HTR-8/SVneo (cell line): ENCODE results near the gene PLET1.
"Not testable (repeated sequence)": the region's sequence is repeated elsewhere in the genome, so short reads cannot be mapped to it uniquely, and the experiment has no call there.

Source experiments
- DNase-seq: peaks from one replicate; pipeline ENCODE4 v3.0.0; 2011; ENCODE audit warnings: low spot score, mixed read lengths; ENCODE audit not compliant: insufficient read length
- FAIRE-seq: peaks from 2 replicates; lab custom pipeline; 2011; peaks lifted over from hg19 to GRCh38; lab: Jason Lieb, UNC

PLET1 gene

DNA sequence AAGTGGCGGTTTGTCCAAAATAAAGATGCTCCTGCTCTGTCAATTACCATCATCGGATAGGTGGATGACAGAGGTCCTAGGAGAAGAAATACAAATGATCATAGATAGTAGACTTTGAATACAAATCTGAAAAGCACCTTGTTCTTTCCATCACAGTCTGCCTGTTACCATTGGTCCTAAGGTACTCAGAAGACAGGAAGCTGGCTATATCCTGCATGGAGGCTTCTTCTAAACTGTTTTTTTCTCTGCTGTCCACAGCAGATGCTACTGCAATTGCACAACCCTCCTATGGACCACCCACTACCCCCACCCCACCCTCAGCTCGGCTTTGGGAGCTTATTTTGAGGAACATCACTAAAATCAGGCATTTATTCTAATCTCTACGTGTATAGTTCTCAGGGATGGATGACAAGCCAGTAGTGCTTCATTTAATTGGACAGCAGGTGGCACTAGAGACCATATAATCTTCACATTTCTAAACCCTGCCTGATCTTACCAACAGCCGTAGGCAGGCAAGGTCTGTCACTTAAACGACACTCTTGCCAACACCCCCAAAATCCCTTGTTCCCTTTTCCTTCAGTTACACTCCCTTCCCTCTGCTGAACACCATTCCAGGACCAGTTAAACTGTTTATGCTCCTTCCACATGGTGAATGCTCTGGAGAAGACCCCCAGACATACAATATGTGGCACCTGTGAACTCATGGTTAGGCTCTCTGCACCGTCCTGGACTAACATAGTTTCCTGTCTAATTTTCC is 41.0 kb downstream of the PLET1 start:
- FAIRE-seq (peak; percentile 98), DNase-seq (peak; percentile 88)

DNA sequence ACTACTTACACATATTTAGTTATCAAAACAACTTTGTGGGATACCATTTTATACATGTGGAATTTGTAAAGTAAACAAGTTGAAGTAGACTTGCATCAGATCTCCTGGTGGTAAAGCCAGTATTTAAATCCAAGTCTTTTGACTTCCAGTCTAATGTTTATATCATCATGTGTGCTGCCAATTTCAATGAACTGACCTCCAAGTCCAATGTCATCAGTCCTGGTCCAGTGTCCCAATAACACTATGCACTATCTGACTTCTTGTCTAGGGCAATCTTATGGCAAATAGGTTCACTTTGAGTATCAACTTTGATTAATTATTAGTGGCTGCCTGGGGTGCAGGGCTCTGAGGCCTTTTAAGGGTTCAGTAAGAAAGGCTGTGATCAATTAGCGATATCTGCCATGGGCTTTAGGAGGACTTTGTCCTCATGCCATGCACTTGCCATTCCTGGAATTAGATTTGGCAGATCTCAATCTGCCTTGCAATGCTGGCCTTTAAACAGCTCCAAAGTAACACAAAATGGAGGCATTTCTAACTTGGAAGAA is 44.0 kb downstream of the PLET1 start:
- DNase-seq: no peak
- FAIRE-seq: peak; percentile 76

DNA sequence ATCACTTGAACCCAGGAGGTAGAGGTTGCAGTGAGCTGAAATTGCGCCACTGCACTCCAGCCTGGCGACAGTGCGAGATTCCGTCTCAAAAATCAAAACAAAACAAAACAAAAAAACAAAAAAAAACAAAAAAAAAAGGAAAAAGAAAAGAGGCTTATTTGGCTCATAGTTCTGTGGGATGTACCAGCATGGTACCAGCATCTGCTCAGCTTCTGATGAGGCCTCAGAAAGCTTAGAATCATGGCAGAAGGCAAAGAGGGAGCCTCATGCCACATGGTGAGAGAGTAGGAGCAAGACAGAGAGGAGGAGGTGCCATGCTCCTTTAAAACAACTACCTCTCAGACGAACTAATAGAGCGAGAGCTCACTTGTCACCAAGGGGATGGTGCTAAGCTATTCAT is 45.0 kb downstream of the PLET1 start:
- FAIRE-seq (peak; percentile 42), DNase-seq (no peak)

DNA sequence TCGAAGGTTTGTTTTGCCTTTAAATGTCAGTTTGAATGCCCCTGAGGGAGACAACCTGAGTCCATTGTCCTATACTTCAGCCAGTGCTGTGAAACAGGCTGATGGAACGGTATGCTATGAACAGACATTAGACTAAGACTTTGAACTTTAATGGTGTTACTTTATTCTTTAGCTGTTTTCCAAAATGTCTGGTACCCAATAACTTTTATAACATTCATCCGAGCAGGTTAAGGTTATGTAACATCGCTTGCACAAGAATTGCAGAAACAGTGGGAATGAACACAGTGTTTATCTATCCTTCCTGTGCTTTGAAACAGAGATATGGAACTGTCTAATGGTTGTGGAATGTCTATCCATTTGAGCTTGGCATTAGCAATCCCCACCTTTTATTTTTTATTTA is 46.9 kb downstream of the PLET1 start:
- no peak for DNase-seq

DNA sequence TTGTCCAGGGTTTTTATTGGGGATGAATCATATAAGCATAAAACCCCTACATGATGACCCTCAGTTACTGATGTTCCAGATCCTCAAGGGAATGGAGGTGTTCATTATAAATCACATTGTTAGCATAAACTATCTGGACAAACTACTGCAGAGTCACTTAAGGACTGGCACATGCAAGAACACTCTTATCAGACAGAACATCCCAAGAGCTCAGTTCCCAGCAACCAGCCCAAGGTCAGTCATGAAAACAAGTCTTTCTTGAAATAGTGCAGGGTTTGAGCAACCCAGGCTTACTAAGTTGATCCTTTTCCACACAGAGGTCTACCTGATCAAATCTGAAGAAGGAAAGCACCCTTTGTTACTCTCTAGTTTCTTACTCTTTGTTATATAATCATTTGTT is 48.0 kb downstream of the PLET1 start:
- DNase-seq (no peak), FAIRE-seq (no peak)

More for the DNA sequence above, 46.9 kb downstream of the PLET1 start:
- peak; percentile 73 for FAIRE-seq

DNA sequence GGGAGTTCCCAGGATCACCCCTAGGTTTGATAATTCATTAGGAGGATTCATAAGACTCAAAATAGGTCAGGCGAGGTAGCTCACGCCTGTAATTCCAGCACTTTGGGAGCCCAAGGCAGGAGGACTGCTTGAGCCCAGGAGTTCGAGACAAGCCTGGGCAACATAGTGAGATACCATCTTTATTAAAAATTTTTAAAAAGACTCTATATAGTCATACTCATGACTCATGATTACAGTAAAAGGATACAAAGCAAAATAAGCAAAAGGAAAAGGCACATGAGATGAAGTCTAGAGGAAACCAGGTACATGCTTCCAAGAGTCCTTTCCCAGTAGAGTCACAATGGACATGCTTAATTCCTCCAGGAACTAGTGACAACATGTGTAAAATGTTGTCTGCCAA is 48.4 kb downstream of the PLET1 start:
- peak; percentile 62 for FAIRE-seq
- DNase-seq: no peak

DNA sequence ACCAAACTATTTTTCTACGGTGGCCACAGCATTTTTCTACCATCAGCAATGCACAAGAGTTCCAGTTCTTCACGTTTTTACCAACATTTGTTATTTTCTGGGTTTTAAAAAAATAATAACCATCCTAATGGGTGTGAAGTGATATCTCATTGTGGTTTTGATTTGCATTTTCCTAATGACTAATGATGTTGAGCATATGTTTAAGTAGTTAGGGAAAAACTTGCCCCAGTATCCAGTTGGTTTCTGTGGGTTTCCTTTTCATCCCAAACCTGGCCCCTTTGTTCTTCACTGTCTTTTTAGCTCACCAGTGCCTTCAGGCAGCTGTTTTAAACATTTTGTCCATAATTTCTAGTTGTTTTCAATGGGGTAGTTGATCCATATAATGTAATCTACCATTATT is 49.1 kb downstream of the PLET1 start:
- no peak for DNase-seq
- FAIRE-seq: no peak

DNA sequence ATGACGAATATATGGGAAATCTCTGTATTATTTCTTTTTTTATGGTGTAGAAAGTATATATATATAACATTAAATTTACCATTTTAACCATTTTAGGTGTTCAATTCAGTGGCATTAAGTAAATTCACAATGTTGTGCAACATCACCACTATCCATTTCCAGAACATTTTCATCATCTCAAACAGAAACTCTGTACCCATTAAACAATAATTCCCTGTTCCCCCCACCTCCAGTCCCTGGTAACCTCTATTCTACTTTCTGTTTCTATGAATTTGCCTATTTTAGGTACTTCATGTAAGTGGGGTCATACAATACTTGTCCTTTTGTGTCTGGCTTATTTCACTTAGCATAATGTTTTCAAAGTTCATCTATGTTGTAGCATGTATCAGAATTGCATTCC is 49.8 kb downstream of the PLET1 start:
- peak; percentile 9 for FAIRE-seq
- DNase-seq: no peak

DNA sequence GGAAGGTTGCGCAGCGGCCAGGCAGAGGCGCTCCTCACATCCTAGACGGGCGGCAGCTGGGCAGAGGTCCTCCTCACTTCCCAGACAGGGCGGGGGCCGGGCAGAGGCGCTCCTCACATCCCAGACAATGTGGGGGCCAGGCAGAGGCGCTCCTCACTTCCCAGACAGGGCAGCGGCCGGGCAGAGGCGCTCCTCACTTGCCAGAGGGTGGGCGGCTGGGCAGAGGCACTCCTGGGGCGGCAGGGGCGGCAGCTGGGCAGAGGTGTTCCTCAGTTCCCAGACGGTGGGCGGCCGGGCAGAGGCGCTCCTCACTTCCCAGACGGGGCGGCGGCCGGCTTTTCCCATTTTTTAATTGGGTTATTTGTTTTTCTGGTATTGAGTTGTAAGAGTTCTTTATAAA is 54.6 kb downstream of the PLET1 start:
- DNase-seq (no peak), FAIRE-seq (no peak)

DNA sequence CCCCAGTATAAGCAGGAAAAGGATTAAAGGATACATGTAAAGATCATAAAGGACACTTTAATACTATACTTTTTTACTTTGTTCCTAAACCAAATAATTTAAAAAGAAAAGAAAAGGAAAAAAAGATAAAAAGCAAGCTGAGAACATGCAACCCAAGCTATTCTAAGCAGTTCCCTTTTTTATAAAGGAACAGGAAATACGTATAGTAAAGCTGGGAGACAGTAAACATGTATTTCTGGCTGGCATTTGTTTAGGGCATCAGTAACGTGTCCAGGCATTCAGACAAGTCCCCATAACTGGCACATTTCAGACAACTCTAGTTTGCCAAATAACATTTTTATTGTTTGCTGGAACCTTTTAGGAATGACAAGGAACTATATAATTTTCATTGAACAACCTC is 60.4 kb downstream of the PLET1 start:
- DNase-seq: no peak
- no peak for FAIRE-seq

DNA sequence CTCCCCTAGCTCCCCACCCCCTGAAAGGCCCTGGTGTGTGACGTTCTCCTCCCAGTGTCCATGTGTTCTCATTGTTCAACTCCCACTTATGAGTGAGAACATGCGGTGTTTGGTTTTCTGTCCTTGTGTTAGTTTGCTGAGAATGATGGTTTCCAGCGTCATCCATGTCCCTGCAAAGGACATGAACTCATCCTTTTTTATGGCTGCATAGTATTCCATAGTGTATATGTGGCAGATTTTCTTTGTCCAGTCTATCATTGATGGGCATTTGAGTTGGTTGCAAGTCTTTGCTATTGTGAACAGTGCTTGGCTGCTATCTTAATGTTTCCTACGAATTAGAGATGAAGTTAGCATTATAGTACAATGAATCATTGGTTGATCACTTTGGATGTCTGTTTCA is 61.6 kb downstream of the PLET1 start:
- FAIRE-seq, DNase-seq: not testable (repeated sequence)
